RKO (cell line): Measurements from ENCODE around the gene CHAT.

Source experiments
- DNase-seq: peaks from one replicate; pipeline ENCODE4 v3.0.0-alpha.2; 2016; ENCODE audit warnings: low spot score

CHAT gene

GRCh38 chr10:49631975-49632374 lies 18.1 kb downstream of the CHAT start:
- DNase-seq = no peak

DNA sequence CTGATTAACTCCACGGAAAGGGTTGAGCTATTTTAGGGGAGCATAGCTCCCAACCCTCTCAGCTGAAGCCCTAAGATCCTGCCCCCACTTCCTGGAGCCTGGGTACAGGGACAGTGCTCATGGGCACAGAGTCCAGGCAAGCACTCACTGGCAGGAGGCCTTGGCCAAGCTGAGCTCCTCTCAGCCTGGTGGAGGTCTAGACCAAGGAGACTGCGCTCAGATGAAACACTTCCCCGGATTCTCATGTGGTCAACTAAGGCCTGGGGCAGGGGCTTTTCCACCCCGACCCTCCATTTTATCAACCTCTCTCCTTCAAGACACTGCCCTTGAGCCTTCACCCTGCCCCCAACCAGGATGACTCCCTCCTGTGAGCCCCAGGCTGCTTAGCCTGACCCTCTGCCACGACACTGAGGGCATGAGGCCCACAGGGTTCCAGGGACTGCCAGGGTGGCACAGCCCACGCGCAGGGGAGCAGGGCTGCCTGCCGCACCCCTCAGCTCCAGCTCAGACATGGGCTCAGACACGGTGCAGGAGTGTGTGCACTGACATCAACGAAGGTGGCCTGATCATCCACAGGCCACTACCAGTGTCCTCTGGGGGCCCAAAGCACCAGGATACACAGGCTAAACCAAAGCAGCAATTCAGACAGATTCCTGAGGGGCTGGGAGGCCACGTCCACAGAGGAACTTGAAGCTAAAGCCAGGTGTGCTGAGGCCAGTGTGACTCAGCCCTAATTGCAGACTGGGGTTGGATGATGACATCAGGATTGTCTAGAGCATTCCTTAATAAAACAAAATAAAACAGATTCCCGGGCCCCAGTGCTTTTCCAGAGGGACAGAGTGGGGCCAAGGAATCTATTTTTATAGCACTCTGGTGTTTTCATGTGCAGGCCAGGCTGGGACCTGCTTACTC lies 18.8 kb downstream of the CHAT start:
- DNase-seq = peak; percentile 3

DNA sequence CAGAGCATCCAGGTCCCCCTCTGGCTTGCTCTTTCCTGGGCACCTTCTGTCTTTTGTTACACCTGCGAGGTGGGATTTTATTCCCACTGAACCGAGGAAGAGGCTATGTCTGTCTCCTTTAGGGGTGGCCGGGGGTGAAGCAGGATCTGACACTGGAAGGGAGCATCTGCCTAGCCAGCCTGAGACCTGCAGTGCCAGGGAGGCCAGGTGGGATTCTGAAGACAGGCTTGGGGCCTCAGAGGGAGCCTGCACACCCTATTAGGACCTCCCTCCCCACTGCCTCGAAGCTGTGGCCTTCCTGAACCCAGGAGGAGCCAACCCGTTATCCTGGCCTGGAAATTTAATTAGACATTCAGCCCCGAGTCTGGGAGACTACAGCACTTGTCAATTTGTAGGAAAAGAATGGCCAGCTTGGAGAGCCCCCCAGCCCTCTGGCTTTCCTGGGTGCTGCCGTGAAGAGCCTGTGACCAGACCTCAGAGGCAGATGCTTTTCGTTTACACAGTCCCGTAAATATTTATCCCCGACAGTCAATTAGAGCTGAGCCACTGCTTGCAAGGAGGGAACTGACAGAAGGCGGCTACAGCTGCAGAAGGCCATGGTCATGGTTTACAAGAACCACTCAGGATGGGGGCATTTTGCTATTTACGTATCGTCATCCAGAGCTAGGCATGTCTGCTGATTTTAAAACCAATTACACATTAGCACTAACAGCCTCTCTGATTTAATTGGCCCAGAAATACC lies 19.7 kb downstream of the CHAT start:
- DNase-seq = no peak

DNA sequence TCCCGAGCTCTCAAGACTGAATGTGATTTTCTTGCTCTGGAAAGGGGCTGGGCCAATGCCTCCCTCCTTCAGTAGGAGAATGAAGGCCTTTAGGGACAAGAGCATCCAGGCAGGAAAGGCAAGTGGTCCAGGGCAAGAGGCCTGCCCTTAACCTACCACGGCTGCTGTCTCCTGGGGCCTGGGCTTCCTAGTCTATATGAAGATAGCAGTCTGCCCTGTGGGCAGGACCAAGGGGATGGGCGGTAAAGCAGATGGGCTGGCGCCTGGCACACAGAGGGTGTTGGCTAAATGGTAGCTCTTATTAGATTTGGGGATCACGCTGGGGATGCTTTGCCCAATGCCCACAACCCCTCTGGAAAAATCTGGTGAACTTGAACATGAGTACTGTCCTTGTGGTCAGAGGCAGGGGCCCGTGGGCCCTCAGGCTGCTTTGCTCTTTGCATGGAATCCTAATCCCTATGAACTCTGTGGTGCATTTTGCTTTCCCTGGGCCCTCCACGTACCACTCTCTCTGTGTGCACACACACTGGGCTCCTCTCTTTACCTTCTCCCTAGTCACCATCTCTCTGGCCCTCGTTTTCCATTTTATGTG lies 20.3 kb downstream of the CHAT start:
- DNase-seq = no peak

- DNase-seq = no peak
Observed at GRCh38 chr10:49642311-49642710, 28.5 kb downstream of the CHAT start.

DNA sequence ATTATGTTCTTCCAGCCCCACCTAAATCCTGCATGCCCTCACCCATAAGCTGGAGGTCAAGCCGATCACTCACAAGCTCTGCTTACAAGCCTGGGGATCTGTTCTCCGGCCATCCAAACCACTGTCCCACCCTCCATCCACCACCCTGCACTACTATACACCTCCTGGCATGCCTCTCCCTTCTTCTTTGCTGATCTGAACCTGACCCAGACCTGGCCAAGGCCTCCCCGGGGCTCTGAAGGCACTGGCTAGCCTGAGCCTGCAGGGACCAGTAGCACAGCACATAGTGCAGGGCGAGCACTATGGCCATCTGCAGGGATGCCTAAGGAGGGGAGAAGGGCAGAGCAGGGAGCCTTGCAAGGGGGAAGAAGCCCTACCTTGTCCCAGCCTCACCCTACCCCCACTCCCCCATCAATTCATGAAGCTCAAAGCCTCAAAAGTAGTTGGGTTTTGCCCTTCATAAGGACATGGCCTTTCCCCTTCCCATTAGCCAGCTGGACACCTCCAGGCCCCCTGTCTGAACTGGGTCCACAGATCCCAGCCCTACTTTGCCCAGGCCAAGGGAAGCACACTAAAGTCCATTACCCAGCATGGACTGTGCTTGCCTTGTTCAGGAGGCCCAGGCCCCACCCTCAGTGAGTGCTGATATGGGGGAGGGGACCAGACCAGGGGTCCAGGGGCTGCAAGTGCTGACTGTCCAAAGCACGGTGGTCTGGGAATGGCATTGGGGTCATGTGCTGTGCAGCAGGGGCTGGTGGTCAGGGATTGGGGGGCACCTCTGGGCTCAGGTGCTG lies 29.6 kb downstream of the CHAT start:
- no peak for DNase-seq

DNA sequence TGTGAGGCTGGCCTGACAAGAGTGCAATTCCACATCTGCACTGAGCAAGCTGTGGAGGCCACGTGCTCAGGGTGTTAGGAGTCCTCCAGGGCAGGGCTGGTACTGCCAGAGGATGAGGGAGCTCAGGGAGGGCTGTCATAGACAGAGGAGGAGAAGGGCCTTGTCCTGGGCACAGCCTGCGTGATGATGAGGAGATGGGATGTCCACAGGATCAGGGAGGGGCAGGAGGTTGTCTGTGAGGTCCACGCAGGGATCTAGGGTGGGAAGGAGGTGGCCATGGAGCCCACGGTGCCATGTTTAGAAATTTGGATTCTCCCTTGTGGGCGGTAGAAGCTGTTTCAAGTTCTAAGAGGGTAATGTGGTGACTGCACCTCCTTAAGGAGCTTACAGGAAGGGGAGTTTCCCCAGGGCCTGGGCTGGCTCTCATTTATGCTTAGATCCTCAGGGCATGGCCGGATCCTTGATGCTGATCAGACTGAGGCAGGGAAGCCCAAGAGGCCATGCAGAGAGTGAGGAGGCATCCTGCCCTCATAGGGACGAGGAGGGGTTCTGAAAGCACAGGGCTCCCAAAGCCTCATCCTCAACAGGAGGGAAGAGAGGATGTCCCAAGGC lies 30.3 kb downstream of the CHAT start:
- no peak for DNase-seq

DNA sequence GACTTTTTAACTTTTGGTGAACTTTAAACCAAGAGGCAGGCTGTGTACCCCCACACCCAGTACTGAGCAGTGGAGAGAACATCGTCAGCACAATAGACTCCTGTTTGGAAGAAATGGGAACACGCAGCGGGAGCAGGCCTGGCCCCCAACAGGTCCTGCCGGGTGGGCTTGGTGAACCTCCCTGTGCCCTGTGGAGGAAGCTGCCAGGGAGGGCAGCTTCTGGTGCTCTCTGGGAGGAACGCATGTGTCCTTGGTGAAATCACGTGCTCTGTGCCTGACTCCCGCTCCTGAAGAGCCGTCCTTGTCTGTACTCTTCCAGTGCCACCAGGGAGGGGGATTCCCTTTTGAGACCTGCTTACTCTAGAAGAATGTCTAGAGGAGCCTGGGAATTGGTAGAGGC lies 31.6 kb downstream of the CHAT start:
- no peak for DNase-seq

GRCh38 chr10:49645871-49646870 lies 32.3 kb downstream of the CHAT start:
- no peak for DNase-seq

- DNase-seq = no peak
Observed at GRCh38 chr10:49647554-49647953, 33.7 kb downstream of the CHAT start.

- DNase-seq = no peak
Observed at GRCh38 chr10:49647985-49648795, 34.4 kb downstream of the CHAT start.

GRCh38 chr10:49649294-49649693 lies 35.5 kb downstream of the CHAT start:
- no peak for DNase-seq

GRCh38 chr10:49649936-49650723 lies 36.3 kb downstream of the CHAT start:
- no peak for DNase-seq

- DNase-seq = no peak
Observed at GRCh38 chr10:49650724-49651034, 36.8 kb downstream of the CHAT start.

- DNase-seq = no peak
Observed at GRCh38 chr10:49651039-49651835, 37.4 kb downstream of the CHAT start.

- no peak for DNase-seq
Observed at GRCh38 chr10:49651917-49652316, 38.1 kb downstream of the CHAT start.

- DNase-seq = no peak
Observed at GRCh38 chr10:49652421-49653272, 38.8 kb downstream of the CHAT start.
